GM10266 (cell line): ENCODE results near the gene GLT1D1.

Source experiments
- DNase-seq: peaks from one replicate; pipeline ENCODE4 v3.0.0; 2012; ENCODE audit errors: extremely low spot score
- TF ChIP-seq, protein P1 (sequence below): IDR thresholded peaks from 2 replicates; pipeline ENCODE4 v1.5.1; 2012; ENCODE audit warnings: mild to moderate bottlenecking, low read depth; ENCODE audit not compliant: control insufficient read depth, insufficient read depth; ENCODE audit errors: missing control alignments

GLT1D1 gene

DNA sequence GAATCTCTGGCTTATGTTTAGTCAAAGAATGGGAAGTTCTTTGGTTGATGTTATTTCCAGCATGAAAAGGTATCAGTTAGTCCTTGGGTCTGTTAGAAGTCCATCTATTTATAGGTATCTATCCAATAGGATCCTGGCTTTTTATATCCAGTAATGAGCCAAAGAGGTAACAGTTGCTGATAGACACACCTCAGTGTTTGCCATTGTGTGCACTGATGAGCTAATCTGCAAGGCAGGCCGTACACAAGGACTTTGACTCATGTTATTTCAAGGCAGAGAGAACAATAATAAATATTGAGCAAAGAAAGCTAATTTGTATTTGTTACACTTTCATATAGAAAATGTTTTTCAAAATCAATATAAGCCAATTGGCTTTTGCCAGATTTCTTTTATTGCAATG lies 56.4 kb downstream of the GLT1D1 start:
- TF ChIP-seq, protein P1, sequence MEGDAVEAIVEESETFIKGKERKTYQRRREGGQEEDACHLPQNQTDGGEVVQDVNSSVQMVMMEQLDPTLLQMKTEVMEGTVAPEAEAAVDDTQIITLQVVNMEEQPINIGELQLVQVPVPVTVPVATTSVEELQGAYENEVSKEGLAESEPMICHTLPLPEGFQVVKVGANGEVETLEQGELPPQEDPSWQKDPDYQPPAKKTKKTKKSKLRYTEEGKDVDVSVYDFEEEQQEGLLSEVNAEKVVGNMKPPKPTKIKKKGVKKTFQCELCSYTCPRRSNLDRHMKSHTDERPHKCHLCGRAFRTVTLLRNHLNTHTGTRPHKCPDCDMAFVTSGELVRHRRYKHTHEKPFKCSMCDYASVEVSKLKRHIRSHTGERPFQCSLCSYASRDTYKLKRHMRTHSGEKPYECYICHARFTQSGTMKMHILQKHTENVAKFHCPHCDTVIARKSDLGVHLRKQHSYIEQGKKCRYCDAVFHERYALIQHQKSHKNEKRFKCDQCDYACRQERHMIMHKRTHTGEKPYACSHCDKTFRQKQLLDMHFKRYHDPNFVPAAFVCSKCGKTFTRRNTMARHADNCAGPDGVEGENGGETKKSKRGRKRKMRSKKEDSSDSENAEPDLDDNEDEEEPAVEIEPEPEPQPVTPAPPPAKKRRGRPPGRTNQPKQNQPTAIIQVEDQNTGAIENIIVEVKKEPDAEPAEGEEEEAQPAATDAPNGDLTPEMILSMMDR = no peak
- no peak for DNase-seq

DNA sequence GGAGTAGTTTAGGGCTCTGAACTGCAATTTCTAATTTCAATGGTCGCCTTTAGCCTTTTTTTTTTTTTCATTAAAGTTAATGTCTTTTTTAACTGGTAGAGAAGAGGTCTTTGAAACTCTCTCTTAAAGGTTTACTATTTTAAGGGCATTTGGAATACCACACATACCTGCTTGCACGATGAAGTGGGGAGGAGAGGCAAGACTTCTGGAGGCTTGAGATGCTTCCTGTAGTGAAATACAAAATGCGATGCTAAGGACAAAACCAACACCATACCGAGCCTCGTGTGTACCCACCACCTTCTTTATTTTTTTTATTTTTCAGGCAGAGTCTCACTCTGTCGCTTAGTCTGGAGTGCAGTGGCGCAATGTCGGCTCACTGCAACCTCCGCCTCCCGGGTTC lies 57.4 kb downstream of the GLT1D1 start:
- no peak for DNase-seq
- TF ChIP-seq, protein P1 = no peak

DNA sequence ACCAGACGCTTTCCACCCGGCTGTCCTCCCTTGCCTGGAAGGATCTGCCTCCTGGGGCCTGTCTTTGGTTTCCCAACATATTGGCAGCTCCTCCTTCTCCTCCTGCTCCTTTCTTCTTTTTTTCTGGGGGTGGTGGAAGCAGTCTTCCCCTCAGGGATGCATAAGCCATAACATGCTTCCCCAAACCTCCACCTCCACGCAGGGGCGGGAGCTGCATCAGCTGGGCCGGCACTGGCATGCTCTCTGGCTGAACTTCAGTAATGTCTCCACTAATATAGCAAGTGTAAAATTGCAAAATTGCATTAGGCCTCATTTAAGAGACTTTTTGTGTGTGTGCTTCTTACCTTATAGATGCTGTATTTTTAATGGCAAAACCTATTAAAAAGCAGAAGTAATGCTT lies 58.6 kb downstream of the GLT1D1 start:
- no peak for DNase-seq
- TF ChIP-seq, protein P1 = no peak

DNA sequence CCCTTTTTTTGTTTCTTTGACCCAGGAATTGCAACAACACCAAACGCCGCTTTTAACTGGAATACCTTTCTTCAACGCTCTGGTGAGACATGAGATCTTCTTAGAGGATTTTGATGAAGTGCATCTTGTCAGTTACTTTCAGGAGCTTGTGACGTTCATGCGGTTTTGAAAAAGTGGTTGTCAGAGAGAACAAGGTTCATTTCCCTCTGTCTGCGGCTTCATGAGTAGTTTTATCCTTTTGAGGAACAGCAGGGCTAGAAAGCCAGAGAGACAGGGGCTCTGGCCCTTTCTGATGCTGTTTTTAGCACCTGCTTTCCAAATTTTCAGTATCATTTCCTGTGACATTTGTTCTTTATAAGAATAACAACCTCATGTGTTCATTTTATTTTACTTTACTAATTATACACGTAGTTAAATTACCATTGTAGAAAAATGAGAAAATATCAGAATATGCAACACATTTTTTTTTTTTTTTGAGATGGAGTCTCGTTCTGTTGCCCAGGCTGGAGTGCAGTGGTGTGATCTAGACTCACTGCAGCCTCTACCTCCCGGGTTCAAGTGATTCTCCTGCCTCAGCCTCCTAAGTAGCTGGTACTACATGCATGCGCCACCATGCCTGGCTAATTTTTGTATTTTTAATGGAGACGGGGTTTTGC lies 61.8 kb downstream of the GLT1D1 start:
- TF ChIP-seq, protein P1 = no peak
- DNase-seq = peak; percentile 56

DNA sequence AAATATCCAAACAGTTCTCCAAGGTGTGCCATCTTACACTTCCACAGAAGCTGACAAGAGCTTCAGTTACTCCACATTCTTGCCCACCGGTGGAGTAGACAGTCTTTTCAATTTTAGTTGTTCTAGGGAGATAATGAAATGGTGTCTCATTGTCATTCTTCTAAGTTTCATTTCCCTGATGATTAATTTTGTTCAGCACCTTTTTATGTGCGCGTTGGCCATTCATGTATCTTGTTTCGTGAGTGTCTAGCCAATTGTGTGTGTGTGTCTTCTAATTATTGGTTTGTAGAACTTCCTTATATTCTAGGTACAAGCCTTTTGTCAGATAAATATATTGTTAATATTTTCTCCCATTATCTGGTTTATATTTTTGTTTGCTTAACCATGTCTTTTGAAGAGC lies 63.1 kb downstream of the GLT1D1 start:
- DNase-seq = no peak
- TF ChIP-seq, protein P1 = no peak

DNA sequence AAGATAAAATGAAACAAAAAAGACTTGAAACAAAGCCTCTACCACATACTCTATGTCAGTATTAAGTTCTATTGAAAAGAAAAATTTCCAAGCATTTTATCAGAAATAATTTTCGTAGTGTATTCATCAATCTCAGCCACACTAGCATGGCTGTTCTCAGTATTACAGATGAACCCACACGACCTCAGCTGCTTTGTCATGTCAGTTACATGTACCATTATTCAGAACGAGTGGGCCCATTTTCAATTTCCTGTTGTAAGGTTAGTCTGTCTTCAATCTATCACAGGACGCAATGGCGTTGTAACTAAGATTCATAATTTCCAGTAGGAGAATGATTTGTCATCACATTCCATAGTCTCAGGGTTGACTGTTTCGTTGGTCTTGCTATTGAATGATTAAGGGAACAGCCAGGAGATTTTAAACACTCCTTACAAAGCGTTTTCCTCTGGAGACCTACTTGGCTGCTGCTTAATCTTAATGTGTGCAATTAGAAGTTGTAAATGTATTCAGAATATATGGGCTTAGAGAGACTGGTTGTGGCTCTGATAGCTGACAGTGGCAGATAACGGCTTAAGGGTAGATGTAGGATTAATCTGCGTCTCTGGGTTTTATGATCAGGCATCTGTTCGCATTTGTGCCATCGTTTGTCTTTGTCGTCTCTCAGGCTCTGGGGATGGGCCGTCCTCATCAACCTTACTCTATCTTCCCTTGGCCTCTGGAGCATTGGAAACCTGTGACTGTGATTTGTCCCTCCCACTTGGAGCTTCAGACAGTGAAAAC lies 65.4 kb downstream of the GLT1D1 start:
- TF ChIP-seq, protein P1 = no peak
- no peak for DNase-seq

DNA sequence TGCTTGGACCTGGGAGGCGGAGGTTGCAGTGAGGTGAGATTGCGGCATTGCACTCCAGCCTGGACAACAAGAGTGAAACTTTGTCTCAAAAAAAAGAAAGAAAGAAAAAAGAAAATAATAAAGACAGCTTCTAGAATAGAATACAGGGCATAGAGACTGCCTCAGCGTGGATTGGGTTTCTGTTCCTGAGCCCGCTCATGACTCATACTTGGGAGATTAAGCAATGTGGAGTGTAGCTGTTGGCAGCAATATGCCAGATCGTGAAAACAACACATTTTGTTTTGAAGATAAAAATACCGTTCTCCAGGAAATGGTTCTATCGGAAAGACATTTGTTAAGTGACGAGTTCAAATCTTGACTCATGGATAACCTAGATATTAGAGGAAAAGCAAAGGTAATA lies 67.2 kb downstream of the GLT1D1 start:
- TF ChIP-seq, protein P1 = no peak
- DNase-seq = no peak
